ENCODE results near the gene ACSL1. TPM values are rescaled to one million over a fixed set of nuclear protein-coding genes. Genes with fewer than 3 reads are reported as not detected.

The ACSL1 gene
- total and polyA plus RNA-seq, 9 donors = 12.0 to 47.9 (median 19.8) TPM

GRCh38 chr4:184823014-184823413, 2.8 kb downstream of the ACSL1 start:
- intact Hi-C loops (cut with DNase I) = no loop called here
- no peak overlapping the region for H3K27ac ChIP-seq
- TF ChIP-seq POLR2A (IDR thresholded peaks at IDR 0.05) = no peak
- no peak for TF ChIP-seq EP300 (IDR thresholded peaks at IDR 0.05)
- no peak for TF ChIP-seq CTCF (IDR thresholded peaks at IDR 0.05)
- H3K36me3 ChIP-seq = no peaks in the 10 kb centered on the region
- H3K4me3 ChIP-seq = no peak overlapping the region
- no peaks in the 10 kb centered on the region for H3K27me3 ChIP-seq
- peaks cover 3% of the 10 kb centered on the region for H3K4me1 ChIP-seq (ENCODE audit: insufficient read depth)
- DNase-seq = no peak
- no peaks in the 10 kb centered on the region for H3K9me3 ChIP-seq
- 95 to 98% (median 97%) methylated on average over 2 of the region's 2 CpGs for WGBS, 3 donors

- H3K4me3 ChIP-seq = no peak overlapping the region
- no peaks in the 10 kb centered on the region for H3K36me3 ChIP-seq
- DNase-seq = no peak
- intact Hi-C loops (cut with DNase I) = no loop called here
- H3K27me3 ChIP-seq = no peaks in the 10 kb centered on the region
- H3K4me1 ChIP-seq (ENCODE audit: insufficient read depth) = peaks cover 3% of the 10 kb centered on the region
- 96 to 97% (median 97%) methylated on average over 9 of the region's 9 CpGs for WGBS, 3 donors
- no peaks in the 10 kb centered on the region for H3K9me3 ChIP-seq
- TF ChIP-seq POLR2A (IDR thresholded peaks at IDR 0.05) = no peak
- TF ChIP-seq CTCF (IDR thresholded peaks at IDR 0.05) = no peak
- TF ChIP-seq EP300 (IDR thresholded peaks at IDR 0.05) = no peak
- H3K27ac ChIP-seq = no peak overlapping the region
Observed at GRCh38 chr4:184822356-184822755, 3.4 kb downstream of the ACSL1 start.

- Histone ChIP-seq H3K36me3 (no peaks in the 10 kb centered on the region), H3K4me1 (ENCODE audit: insufficient read depth) (peaks cover 3% of the 10 kb centered on the region), H3K9me3 (no peaks in the 10 kb centered on the region), H3K27ac (no peak overlapping the region), H3K27me3 (no peaks in the 10 kb centered on the region), H3K4me3 (no peak overlapping the region)
- intact Hi-C loops (cut with DNase I) = no loop called here
- TF ChIP-seq CTCF (IDR thresholded peaks at IDR 0.05) (no peak), POLR2A (IDR thresholded peaks at IDR 0.05) (no peak), EP300 (IDR thresholded peaks at IDR 0.05) (no peak)
- no peak for DNase-seq
- 88 to 91% (median 90%) methylated on average over 2 of the region's 2 CpGs for WGBS, 3 donors
Observed at GRCh38 chr4:184821242-184821641, 4.5 kb downstream of the ACSL1 start.

GRCh38 chr4:184819786-184820185, 6.0 kb downstream of the ACSL1 start:
- H3K36me3 ChIP-seq = no peaks in the 10 kb centered on the region
- no peaks in the 10 kb centered on the region for H3K9me3 ChIP-seq
- WGBS, 3 donors = 83 to 87% (median 87%) methylated on average over 6 of the region's 6 CpGs
- no peaks in the 10 kb centered on the region for H3K27me3 ChIP-seq
- DNase-seq = no peak
- intact Hi-C loops (cut with DNase I) = no loop called here
- no peak overlapping the region for H3K27ac ChIP-seq
- peaks cover 5% of the 10 kb centered on the region for H3K4me1 ChIP-seq (ENCODE audit: insufficient read depth)
- no peak overlapping the region for H3K4me3 ChIP-seq
- TF ChIP-seq EP300 (IDR thresholded peaks at IDR 0.05) = no peak
- TF ChIP-seq CTCF (IDR thresholded peaks at IDR 0.05) = no peak
- no peak for TF ChIP-seq POLR2A (IDR thresholded peaks at IDR 0.05)

- H3K4me3 ChIP-seq = no peak overlapping the region
- TF ChIP-seq EP300 (IDR thresholded peaks at IDR 0.05) (no peak), CTCF (IDR thresholded peaks at IDR 0.05) (no peak), POLR2A (IDR thresholded peaks at IDR 0.05) (no peak)
Observed at GRCh38 chr4:184818216-184818564, 7.6 kb downstream of the ACSL1 start.

More at GRCh38 chr4:184818216-184818564, 7.6 kb downstream of the ACSL1 start:
- 93 to 96% (median 93%) methylated on average over 4 of the region's 4 CpGs for WGBS, 3 donors
- Histone ChIP-seq H3K27me3 (no peaks in the 10 kb centered on the region), H3K36me3 (no peaks in the 10 kb centered on the region), H3K4me1 (ENCODE audit: insufficient read depth) (peaks cover 5% of the 10 kb centered on the region), H3K9me3 (no peaks in the 10 kb centered on the region), H3K27ac (no peak overlapping the region)
- intact Hi-C loops (cut with DNase I) = no loop called here
- no peak for DNase-seq

Data from ovary (tissue), 9 donors.